ENCODE measurements around the gene OR2T6.
"Not testable (repeated sequence)": the region's sequence is repeated elsewhere in the genome, so short reads cannot be mapped to it uniquely, and the experiment has no call there.

The OR2T6 gene

GRCh38 chr1:248434913-248435312, 59.4 kb downstream of the OR2T6 start:
- DNase-seq, result not testable (repeated sequence)

- not testable (repeated sequence) for DNase-seq
Observed at GRCh38 chr1:248436303-248436702, 60.8 kb downstream of the OR2T6 start.

- not testable (repeated sequence) for DNase-seq
Observed at GRCh38 chr1:248438668-248439067, 63.1 kb downstream of the OR2T6 start.

GRCh38 chr1:248439283-248439682, 63.7 kb downstream of the OR2T6 start:
- not testable (repeated sequence) for DNase-seq

Measured in NCI-H1048 (cell line).